Measurements from ENCODE around the gene FAM118A. TPM values are rescaled to one million over a fixed set of nuclear protein-coding genes. Genes with fewer than 3 reads are reported as not detected.

FAM118A gene
- total RNA-seq, 1 experiment from 2014 or later, result 21.3 TPM

- CTCF ChIA-PET, result interaction anchor here (1.2 to 2.1 kb wide), 2 partner anchors 61 to 127 kb away, joined by 3 to 9 read pairs; no protein-coding TSS in a partner anchor
- ATAC-seq (no peak), DNase-seq (ENCODE audit: low spot score) (no peak)
- Mint-ChIP-seq H3K9me3 (no peaks in the 10 kb centered on the region), H3K27me3 (ENCODE audit: low read depth) (peaks cover 18% of the 10 kb centered on the region), H3K27ac (no peak overlapping the region), H3K4me1 (peaks cover 18% of the 10 kb centered on the region), H3K36me3 (no peaks in the 10 kb centered on the region), H3K4me3 (peak overlapping the region; percentile 80)
- TF ChIP-seq TCF7 (CRISPR knock-in tag; IDR thresholded peaks at IDR 0.05; ENCODE audit: low read depth), result no peak
- TF ChIP-seq ZNF423 (CRISPR knock-in tag; IDR thresholded peaks at IDR 0.05), result peak; percentile 18; the same call in 1 of the 2 replicates
- POLR2A ChIA-PET, result no interaction called here
Observed at GRCh38 chr22:45270095-45271020, 39.4 kb upstream of the FAM118A start.

DNA sequence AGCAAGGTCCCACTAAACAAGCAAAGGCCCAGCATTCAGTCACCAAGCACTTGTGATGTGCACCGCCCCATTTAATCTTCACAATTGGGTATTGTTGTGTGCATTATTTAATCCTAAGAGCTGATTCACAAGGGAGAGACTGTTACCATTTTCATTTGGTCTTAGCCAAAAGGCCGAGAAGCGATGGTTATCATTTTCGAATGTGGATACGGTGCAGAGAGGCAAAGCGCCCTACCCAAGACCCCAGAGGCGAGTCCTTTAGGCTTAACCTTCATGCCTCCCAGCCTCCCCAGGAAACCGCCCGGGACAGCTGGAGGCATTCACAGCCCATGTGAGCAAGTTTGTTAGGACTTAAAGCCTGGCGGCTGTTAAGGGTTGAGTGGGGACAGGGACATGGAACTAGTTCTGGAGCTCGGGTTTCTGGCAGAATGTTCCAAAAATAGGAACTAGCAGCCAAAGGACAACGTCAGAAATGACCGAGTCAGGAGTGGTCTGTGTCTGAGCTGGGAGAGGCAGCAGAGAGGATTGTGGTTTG, 38.0 kb upstream of the FAM118A start:
- ATAC-seq (no peak), DNase-seq (ENCODE audit: low spot score) (no peak)
- ChIA-PET POLR2A (no interaction called here), CTCF (interaction anchor here (0.6 to 1.2 kb wide), 4 partner anchors 62 to 191 kb away, joined by 3 read pairs; no protein-coding TSS in a partner anchor)
- Mint-ChIP-seq H3K4me3 (no peak overlapping the region), H3K27me3 (ENCODE audit: low read depth) (peaks cover 18% of the 10 kb centered on the region), H3K4me1 (peaks cover 16% of the 10 kb centered on the region), H3K9me3 (no peaks in the 10 kb centered on the region), H3K36me3 (no peaks in the 10 kb centered on the region), H3K27ac (no peak overlapping the region)
- no peak for TF ChIP-seq RORB (CRISPR knock-in tag; IDR thresholded peaks at IDR 0.05)
- no peak for TF ChIP-seq MYBL2 (CRISPR knock-in tag; IDR thresholded peaks at IDR 0.05)
- TF ChIP-seq NR2C2 (CRISPR knock-in tag; IDR thresholded peaks at IDR 0.05), result no peak
- TF ChIP-seq FOXP1 (CRISPR knock-in tag; IDR thresholded peaks at IDR 0.05; ENCODE audit: borderline replicate concordance), result no peak
- TF ChIP-seq ESRRA (CRISPR knock-in tag; IDR thresholded peaks at IDR 0.05; ENCODE audit: borderline replicate concordance), result no peak
- no peak for TF ChIP-seq PRDM15 (CRISPR knock-in tag; IDR thresholded peaks at IDR 0.05)
- no peak for TF ChIP-seq CREM (CRISPR knock-in tag; IDR thresholded peaks at IDR 0.05)
- TF ChIP-seq, protein P1, sequence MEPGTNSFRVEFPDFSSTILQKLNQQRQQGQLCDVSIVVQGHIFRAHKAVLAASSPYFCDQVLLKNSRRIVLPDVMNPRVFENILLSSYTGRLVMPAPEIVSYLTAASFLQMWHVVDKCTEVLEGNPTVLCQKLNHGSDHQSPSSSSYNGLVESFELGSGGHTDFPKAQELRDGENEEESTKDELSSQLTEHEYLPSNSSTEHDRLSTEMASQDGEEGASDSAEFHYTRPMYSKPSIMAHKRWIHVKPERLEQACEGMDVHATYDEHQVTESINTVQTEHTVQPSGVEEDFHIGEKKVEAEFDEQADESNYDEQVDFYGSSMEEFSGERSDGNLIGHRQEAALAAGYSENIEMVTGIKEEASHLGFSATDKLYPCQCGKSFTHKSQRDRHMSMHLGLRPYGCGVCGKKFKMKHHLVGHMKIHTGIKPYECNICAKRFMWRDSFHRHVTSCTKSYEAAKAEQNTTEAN (CRISPR knock-in tag; IDR thresholded peaks at IDR 0.05), result no peak
- TF ChIP-seq SP1 (CRISPR knock-in tag; conservative IDR thresholded peaks at IDR 0.05), result no peak
- TF ChIP-seq, protein P2, sequence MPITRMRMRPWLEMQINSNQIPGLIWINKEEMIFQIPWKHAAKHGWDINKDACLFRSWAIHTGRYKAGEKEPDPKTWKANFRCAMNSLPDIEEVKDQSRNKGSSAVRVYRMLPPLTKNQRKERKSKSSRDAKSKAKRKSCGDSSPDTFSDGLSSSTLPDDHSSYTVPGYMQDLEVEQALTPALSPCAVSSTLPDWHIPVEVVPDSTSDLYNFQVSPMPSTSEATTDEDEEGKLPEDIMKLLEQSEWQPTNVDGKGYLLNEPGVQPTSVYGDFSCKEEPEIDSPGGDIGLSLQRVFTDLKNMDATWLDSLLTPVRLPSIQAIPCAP (CRISPR knock-in tag; IDR thresholded peaks at IDR 0.05), result no peak
- no peak for TF ChIP-seq ZNF219 (CRISPR knock-in tag; IDR thresholded peaks at IDR 0.05; ENCODE audit: borderline replicate concordance)
- TF ChIP-seq, protein P3, sequence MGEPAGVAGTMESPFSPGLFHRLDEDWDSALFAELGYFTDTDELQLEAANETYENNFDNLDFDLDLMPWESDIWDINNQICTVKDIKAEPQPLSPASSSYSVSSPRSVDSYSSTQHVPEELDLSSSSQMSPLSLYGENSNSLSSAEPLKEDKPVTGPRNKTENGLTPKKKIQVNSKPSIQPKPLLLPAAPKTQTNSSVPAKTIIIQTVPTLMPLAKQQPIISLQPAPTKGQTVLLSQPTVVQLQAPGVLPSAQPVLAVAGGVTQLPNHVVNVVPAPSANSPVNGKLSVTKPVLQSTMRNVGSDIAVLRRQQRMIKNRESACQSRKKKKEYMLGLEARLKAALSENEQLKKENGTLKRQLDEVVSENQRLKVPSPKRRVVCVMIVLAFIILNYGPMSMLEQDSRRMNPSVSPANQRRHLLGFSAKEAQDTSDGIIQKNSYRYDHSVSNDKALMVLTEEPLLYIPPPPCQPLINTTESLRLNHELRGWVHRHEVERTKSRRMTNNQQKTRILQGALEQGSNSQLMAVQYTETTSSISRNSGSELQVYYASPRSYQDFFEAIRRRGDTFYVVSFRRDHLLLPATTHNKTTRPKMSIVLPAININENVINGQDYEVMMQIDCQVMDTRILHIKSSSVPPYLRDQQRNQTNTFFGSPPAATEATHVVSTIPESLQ (CRISPR knock-in tag; IDR thresholded peaks at IDR 0.05), result no peak
- no peak for TF ChIP-seq SMAD4 (CRISPR knock-in tag; IDR thresholded peaks at IDR 0.05)
- TF ChIP-seq ETV6 (CRISPR knock-in tag; IDR thresholded peaks at IDR 0.05), result no peak
- no peak for TF ChIP-seq E2F1 (CRISPR knock-in tag; IDR thresholded peaks at IDR 0.05)
- TF ChIP-seq PRRX2 (CRISPR knock-in tag; IDR thresholded peaks at IDR 0.05), result no peak
- TF ChIP-seq JAZF1 (CRISPR knock-in tag; IDR thresholded peaks at IDR 0.05), result no peak

All from WTC11 (cell line).